GM19025 (cell line): Measurements from ENCODE around the gene LTBP1.
"Not testable (repeated sequence)": the region's sequence is repeated elsewhere in the genome, so short reads cannot be mapped to it uniquely, and the experiment has no call there.

ENCODE experiments used
- ATAC-seq: cut with Tn5 transposase; IDR thresholded peaks from one replicate; pipeline ENCODE4 v1.9.1; 2021; ENCODE audit warnings: mild to moderate bottlenecking, low read depth, moderate library complexity; ENCODE audit not compliant: unreplicated experiment

Gene LTBP1

GRCh38 chr2:33134086-33134771 is 187.5 kb downstream of the LTBP1 start:
- no peak for ATAC-seq

- ATAC-seq: no peak
Measured at GRCh38 chr2:33134791-33135560, 188.2 kb downstream of the LTBP1 start.

GRCh38 chr2:33135645-33136044 is 188.9 kb downstream of the LTBP1 start:
- ATAC-seq: no peak

- no peak for ATAC-seq
Measured at GRCh38 chr2:33136056-33136455, 189.3 kb downstream of the LTBP1 start.

- no peak for ATAC-seq
Measured at GRCh38 chr2:33136566-33136965, 189.8 kb downstream of the LTBP1 start.

- ATAC-seq: no peak
Measured at GRCh38 chr2:33137331-33137730, 190.6 kb downstream of the LTBP1 start.

- no peak for ATAC-seq
Measured at GRCh38 chr2:33139949-33140348, 193.2 kb downstream of the LTBP1 start.

- no peak for ATAC-seq
Measured at GRCh38 chr2:33141476-33141875, 194.7 kb downstream of the LTBP1 start.

GRCh38 chr2:33142810-33143209 is 196.1 kb downstream of the LTBP1 start:
- no peak for ATAC-seq

GRCh38 chr2:33144243-33144642 is 197.5 kb downstream of the LTBP1 start:
- ATAC-seq: no peak

- no peak for ATAC-seq
Measured at GRCh38 chr2:33145459-33145858, 198.7 kb downstream of the LTBP1 start.

GRCh38 chr2:33146102-33146501 is 199.3 kb downstream of the LTBP1 start:
- no peak for ATAC-seq

GRCh38 chr2:33153008-33153407 is 206.3 kb downstream of the LTBP1 start:
- no peak for ATAC-seq

- ATAC-seq: no peak
Measured at GRCh38 chr2:33158482-33159003, 211.8 kb downstream of the LTBP1 start.

- ATAC-seq: no peak
Measured at GRCh38 chr2:33160191-33160590, 213.4 kb downstream of the LTBP1 start.

GRCh38 chr2:33166287-33166881 is 219.6 kb downstream of the LTBP1 start:
- no peak for ATAC-seq

GRCh38 chr2:33167622-33168245 is 221.0 kb downstream of the LTBP1 start:
- no peak for ATAC-seq

- ATAC-seq: no peak
Measured at GRCh38 chr2:33168425-33168824, 221.7 kb downstream of the LTBP1 start.

GRCh38 chr2:33168922-33169321 is 222.2 kb downstream of the LTBP1 start:
- ATAC-seq: no peak

GRCh38 chr2:33170251-33170650 is 223.5 kb downstream of the LTBP1 start:
- not testable (repeated sequence) for ATAC-seq

- no peak for ATAC-seq
Measured at GRCh38 chr2:33177627-33178026, 230.9 kb downstream of the LTBP1 start.
